Fibroblast of skin of left biceps (primary cell): ENCODE measurements around the gene WAPL.

Source experiments
- DNase-seq, 2 experiments: peaks; one replicate each; pipeline ENCODE4 v3.0.0-alpha.2; 2013; ENCODE audit warnings: low read depth in 2 of 2

WAPL gene

DNA sequence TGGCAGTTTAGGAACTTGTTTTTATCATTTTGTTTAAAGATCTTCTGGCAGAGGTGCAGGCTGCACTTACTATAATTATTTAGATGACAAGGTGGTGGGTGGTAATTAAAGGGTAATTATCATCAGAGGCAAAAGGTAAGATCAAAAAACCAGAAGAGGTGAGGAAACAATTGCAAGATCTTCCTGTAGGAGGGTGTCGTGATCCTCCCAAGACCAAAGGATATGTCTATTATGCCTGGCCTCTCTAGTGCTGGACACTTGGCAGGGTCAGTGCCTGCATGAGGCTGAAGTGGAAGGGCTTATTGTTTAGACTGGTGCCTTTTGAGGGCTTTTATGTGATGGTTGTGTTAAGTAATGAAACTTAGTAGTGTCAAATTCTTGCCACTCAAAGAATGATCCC is 1.8 kb upstream of the WAPL start:
- DNase-seq = no peak

GRCh38 chr10:86522510-86522855 is 891 bp upstream of the WAPL start:
- no peak for DNase-seq

DNA sequence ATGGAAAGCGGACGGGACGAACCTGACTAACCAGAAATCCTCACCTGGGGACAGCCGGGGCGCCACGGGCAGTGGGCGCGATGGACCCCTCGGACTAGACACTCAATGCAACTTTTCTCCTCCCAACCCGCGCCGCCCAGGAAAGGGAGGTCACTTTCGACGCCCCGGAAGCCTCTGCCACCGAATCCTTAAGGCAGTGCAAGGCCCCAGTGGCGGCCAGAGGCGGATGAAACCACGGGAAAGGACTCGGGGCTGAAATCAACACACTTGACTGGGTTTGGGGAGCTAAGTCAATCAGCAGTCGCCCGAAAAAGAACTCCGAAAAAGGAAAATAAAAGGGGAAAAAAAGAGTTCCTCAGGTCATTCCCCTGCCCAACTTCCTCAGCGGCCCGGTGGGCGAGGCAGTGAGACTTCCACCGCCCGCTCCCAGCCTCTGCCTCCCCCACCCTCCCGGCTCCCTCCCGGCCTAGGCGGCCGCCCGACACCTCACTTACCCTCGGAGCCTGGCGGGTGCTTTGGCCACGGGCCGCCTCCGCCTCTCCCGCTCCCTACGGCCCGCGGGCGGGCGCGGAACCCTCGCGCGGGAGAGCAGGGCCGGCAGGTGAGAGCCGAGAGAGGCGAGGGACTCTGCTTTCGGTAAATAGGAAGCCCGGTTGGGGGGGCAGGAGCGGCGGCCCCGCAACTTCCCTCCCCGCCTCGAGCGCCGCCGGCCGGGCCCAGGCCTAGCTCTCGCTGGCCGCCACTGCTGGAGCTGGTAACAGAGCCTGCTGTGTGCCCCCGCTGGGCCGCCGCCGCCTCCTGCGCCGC is 518 bp downstream of the WAPL start:
- DNase-seq = no peak

- DNase-seq = no peak
Observed at GRCh38 chr10:86518781-86519180, 2.8 kb downstream of the WAPL start.

DNA sequence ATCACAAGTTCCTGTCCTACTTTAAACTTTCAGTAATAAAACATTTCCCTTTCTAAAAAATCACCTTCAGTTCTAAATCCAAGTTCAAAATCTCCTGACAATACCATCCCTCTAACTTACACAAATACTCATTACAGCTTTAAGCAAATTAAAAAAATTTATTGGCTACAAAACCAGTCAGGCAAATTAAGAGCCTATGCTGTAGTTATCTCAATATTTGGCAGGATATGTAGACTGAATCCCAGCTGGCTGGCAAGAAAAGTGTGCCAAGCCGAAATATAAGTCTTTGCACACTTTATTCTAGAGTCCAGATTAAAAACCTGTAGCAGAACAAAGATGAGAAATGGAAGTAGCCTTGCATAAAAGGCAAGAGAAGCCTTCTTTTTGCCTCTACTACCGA is 9.5 kb downstream of the WAPL start:
- no peak for DNase-seq

DNA sequence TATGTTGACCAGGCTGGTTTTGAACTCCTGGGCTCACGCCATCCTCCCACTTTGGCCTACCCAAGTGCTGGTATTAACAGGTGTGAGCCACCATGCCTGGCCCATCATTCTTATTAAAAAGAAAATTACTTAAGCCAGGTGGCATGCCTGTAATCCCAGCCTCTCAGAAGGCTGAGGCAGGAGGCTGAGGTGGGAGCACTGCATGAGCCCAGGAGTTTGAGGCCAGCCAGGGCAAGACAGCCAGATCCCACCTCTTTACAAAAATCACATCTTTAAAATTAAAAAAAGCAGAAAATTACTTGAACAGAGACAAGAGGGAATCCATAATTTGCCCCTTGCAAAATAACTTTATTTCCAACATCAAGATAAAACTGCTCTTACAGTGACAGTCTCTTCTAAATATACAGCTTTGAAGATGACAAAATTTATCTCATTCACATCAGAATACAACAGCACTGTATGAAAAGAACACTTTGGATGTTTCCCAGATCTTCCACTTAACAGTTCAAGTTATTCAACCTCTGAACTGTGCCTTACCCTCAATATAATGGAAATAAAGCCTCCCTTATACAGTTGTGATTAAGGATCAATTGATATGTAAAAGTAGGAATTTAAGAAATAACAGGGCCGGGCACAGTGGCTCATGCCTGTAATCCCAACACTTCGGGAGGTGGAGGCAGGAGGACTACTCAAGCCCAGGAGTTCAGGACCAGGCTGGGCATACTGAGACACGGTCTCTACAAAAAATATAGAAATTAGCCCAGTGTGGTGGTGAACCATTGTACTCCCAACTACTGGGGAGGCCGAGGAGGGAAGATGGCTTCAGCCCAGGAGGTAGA is 10.3 kb downstream of the WAPL start:
- DNase-seq = no peak

- no peak for DNase-seq
Observed at GRCh38 chr10:86509145-86509544, 12.4 kb downstream of the WAPL start.

GRCh38 chr10:86508217-86508616 is 13.4 kb downstream of the WAPL start:
- no peak for DNase-seq

GRCh38 chr10:86506499-86506898 is 15.1 kb downstream of the WAPL start:
- no peak for DNase-seq

- DNase-seq = no peak
Observed at GRCh38 chr10:86506062-86506461, 15.5 kb downstream of the WAPL start.

DNA sequence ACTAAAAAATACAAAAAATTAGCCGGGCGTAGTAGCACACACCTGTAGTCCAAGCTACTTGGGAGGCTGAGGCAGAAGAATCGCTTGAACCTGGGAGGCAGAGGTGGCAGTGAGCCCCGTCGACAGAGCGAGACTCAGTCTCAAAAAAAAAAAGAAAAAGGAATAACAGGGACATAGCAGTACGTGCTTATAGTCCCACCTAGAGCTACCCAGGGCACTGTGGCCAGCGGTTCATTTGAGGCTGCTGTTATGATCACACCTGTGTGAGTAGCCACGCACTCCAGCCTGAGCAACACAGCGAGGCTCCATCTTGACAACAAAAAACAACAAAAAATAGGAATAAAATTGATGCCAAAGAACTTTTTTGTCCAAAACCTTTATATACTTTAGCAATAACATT is 17.1 kb downstream of the WAPL start:
- DNase-seq = no peak

- no peak for DNase-seq
Observed at GRCh38 chr10:86500846-86501245, 20.7 kb downstream of the WAPL start.

- DNase-seq = no peak
Observed at GRCh38 chr10:86498598-86498997, 23.0 kb downstream of the WAPL start.

GRCh38 chr10:86497621-86498020 is 24.0 kb downstream of the WAPL start:
- no peak for DNase-seq

GRCh38 chr10:86489960-86490612 is 31.5 kb downstream of the WAPL start:
- no peak for DNase-seq

DNA sequence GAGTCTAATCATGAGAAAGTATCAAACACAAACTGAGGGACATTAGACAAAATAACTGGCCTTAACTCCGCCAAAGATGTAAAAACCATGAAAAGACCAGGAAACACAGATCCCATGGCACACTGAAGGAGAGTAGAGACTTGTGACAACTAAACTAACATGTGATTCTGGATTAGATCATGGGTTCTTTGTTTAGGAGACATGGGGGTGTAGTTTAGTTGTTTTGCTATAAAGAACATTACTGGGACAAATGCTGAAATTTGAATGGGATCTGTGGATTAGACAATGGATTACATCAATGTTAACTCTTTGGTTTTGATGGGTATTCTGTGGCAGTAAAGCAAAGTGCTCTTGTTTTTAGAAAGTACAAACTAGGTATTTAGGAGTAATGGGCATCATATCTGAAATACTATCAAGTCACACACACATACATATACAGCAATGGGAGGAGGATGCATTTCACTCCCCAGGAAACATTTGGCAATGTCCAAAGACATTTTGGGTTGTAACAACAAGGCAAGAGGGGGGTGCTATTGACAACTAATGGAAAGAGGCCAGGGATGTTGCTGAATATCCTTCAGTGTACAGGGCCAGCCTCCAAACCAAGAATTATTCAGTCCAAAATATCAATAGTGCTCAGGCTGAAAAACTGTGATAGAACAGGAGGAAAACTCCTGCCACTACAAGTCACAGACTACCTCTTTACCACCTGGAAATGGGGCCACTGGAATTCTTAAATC is 32.4 kb downstream of the WAPL start:
- no peak for DNase-seq

GRCh38 chr10:86486856-86487255 is 34.7 kb downstream of the WAPL start:
- no peak for DNase-seq

DNA sequence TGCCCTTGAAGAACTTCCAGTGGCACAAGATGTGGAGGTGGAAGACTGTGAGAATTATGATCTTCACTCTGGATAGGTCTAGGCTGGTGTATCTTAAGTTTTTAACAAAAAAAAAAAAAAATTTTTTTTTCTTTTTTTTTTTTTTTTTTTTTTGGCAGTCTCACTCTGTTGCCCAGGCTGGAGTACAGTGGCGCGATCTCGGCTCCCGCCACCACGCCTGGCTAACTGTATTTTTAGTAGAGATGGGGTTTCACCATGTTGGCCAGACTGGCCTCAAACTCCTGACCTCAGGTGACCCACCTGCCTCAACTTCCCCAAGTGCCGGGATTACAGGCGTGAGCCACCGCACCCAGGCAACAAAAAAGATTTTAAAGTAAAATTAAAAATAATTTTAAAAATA is 37.9 kb downstream of the WAPL start:
- DNase-seq = no peak

DNA sequence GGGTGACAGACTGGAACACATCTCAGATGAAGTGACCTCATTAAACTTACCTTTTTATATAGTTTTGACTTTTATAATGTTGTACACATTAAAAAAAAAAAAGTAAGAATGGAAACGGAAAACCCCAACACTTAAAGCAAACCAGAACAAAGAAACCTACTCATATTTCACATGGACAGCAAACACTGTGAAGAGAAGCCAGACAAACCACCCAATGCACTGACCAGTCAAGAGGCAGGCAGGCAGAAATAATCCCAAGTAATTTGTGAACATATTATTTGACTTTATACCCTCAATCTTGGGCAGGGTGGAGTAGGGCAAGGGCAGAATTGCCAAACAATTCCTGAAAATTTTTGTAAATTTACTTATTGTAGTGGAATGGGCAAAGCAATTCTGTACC is 39.8 kb downstream of the WAPL start:
- no peak for DNase-seq

DNA sequence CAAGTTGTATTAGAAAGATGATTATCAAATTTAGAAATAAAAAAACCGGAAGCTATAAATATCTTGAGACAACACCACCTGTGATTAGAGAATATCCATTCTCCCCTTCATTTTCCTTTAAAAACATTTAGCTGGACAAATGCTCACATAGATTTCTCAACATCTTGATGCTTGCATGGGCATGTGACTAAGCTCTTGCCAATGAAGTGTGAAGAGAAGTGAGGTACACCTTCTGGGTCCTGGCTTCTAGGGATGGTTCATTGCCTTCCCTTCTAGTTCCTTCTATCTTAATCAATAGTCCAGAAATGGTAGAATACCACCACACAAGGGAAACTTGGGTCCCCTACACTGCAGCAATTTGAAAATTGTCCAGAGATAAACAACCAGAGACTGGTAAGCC is 41.0 kb downstream of the WAPL start:
- DNase-seq = no peak

DNA sequence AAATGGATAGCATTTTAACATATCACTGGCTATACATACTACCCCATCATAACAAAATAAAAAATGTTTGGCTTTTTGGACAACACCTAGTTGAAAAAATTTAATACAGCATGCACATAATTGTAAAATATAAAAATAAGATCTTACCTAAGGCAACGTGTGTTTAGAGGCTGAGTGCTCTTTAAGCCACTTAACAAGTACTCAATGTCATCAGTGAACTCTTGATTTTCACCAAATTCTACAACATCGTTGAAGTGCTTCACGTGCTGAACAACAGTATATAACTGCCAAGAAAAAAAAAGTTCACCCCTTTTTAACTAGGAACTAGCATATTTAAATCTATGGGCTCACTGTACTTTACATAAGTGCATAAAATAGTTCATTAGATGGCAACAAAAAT is 49.5 kb downstream of the WAPL start:
- no peak for DNase-seq
